GM12801 (cell line): ENCODE results near the gene PTCHD4.

ENCODE experiments used
- CTCF ChIP-seq: IDR thresholded peaks from one replicate; pipeline ENCODE4 v1.5.1; 2011; ENCODE audit warnings: control low read depth; ENCODE audit not compliant: insufficient read length; ENCODE audit errors: extremely low read depth

PTCHD4 gene

GRCh38 chr6:48061265-48061990 lies 49.6 kb downstream of the PTCHD4 start:
- TF ChIP-seq CTCF: no peak
